ENCODE results near the gene GGA2. TPM values are rescaled to one million over a fixed set of nuclear protein-coding genes. Genes with fewer than 3 reads are reported as not detected.

The GGA2 gene
- total RNA-seq, 6 experiments from 2014 or later = 19.2 to 31.7 (median 27.8) TPM

DNA sequence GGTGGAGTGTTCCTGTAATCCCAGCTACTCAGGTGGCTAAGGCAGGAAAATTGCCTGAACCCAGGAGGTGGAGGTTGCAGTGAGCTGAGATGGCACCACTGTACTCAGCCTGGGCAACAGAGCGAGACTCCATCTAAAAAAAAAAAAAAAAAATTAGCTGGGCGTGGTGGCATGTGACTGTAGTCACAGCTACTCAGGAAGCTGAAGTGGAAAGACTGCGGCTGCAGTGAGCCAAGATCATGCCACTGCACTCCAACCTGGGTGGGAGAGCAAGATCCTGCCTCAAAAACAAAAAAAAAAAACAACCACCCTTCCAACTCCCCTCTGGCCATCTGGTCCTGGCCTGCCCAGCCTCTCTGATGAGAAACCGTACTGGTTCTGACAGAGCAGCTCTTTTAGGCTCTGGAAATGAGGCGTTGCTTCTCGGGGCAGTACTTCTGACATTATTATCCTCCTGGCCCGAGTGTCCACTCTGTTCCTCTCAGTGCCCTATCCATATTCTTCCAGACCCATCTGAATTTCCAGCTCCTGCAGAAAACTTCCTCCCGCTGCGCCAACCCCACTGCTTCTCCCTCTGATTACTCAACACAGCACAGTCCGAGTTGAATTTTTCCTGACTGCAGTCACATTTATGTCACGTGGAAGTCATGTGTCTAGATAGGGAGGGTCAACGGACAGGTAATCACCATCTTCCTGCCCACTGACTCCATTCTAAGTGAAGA lies 13.3 kb downstream of the GGA2 start:
- ATAC-seq = peak; percentile 77 to 85 (median 82)
- Histone ChIP-seq H3K27me3 (no peaks in the 10 kb centered on the region), H3K4me3 (no peak overlapping the region), H3K9me3 (no peaks in the 10 kb centered on the region), H3K27ac (peak overlapping the region; percentile 9 to 40 (median 39)), H3K4me1 (peaks cover 0 to 26% (median 5%) of the 10 kb centered on the region in 4 donors), H3K36me3 (peaks cover 0 to 38% (median 12%) of the 10 kb centered on the region in 4 donors)
- 27% methylated on average over 11 of the region's 12 CpGs for WGBS (ENCODE audit: insufficient coverage, low coverage, low lambda C conversion rate, missing lambda C conversion rate)
- peak in 1 of 3 donors; percentile 50 for DNase-seq
- intact Hi-C loops (cut with DNase I) = no loop called here
- TF ChIP-seq, protein P1, sequence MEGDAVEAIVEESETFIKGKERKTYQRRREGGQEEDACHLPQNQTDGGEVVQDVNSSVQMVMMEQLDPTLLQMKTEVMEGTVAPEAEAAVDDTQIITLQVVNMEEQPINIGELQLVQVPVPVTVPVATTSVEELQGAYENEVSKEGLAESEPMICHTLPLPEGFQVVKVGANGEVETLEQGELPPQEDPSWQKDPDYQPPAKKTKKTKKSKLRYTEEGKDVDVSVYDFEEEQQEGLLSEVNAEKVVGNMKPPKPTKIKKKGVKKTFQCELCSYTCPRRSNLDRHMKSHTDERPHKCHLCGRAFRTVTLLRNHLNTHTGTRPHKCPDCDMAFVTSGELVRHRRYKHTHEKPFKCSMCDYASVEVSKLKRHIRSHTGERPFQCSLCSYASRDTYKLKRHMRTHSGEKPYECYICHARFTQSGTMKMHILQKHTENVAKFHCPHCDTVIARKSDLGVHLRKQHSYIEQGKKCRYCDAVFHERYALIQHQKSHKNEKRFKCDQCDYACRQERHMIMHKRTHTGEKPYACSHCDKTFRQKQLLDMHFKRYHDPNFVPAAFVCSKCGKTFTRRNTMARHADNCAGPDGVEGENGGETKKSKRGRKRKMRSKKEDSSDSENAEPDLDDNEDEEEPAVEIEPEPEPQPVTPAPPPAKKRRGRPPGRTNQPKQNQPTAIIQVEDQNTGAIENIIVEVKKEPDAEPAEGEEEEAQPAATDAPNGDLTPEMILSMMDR (IDR thresholded peaks at IDR 0.05) = no peak
- peak; percentile 23 for TF ChIP-seq POLR2A (IDR thresholded peaks at IDR 0.05)

DNA sequence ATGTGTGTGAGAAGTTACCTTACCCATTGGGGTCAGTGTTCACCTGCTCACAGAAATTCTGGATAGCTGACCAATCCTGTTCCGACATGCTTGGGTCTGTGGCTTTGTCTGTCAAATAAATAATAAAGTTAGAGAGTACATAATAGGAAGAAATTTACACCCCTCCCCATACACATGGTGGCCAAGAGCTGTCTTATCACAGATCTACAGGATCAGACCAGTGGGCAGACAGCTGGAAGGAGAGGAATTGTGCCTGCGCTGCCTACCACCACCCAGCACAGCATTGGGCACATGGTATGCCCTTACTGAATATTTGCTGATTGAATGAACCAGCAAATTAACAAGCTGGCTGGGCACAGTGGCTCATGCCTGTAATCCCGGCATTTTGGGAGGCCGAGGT lies 14.6 kb downstream of the GGA2 start:
- no peak overlapping the region for H3K4me3 ChIP-seq
- H3K36me3 ChIP-seq = peaks cover 0 to 51% (median 17%) of the 10 kb centered on the region in 4 donors
- TF ChIP-seq, protein P1 (IDR thresholded peaks at IDR 0.05) = no peak
- TF ChIP-seq POLR2A (IDR thresholded peaks at IDR 0.05) = no peak
- ATAC-seq = no peak
- intact Hi-C loops (cut with DNase I) = no loop called here
- DNase-seq = no peak
- H3K27ac ChIP-seq = no peak overlapping the region
- no peaks in the 10 kb centered on the region for H3K27me3 ChIP-seq
- WGBS (ENCODE audit: insufficient coverage, low coverage, low lambda C conversion rate, missing lambda C conversion rate) = 90% methylated on average over 4 of the region's 4 CpGs
- H3K4me1 ChIP-seq = peaks cover 0 to 13% (median 4%) of the 10 kb centered on the region in 4 donors
- H3K9me3 ChIP-seq = no peaks in the 10 kb centered on the region

DNA sequence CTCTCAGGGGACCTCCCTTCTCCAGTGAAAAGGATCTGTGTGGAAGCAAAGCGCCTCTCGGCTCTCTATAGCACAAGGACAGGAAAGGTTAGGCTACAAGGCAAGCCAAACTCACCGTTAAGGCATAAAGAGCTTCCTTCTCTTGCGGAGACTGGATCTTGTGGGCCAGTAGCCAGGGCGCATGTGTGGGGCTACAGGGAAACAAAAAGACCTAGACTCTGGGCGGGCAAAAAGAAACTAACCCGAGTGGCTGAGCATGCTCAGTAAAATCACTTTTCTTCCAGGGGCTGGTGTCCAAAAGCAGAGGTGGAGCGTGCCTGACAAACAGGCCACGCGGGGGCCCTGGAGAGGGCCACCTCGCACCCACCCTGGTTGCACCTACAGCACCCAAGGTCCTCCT lies 16.1 kb downstream of the GGA2 start:
- H3K27ac ChIP-seq = no peak overlapping the region
- H3K36me3 ChIP-seq = peaks cover 0 to 64% (median 19%) of the 10 kb centered on the region in 4 donors
- 98% methylated on average over 8 of the region's 11 CpGs for WGBS (ENCODE audit: insufficient coverage, low coverage, low lambda C conversion rate, missing lambda C conversion rate)
- H3K4me1 ChIP-seq = peaks cover 0 to 11% (median 4%) of the 10 kb centered on the region in 4 donors
- ATAC-seq = no peak
- intact Hi-C loops (cut with DNase I) = no loop called here
- no peaks in the 10 kb centered on the region for H3K27me3 ChIP-seq
- TF ChIP-seq, protein P1 (IDR thresholded peaks at IDR 0.05) = no peak
- no peak for TF ChIP-seq POLR2A (IDR thresholded peaks at IDR 0.05)
- H3K4me3 ChIP-seq = no peak overlapping the region
- no peak for DNase-seq
- H3K9me3 ChIP-seq = no peaks in the 10 kb centered on the region

DNA sequence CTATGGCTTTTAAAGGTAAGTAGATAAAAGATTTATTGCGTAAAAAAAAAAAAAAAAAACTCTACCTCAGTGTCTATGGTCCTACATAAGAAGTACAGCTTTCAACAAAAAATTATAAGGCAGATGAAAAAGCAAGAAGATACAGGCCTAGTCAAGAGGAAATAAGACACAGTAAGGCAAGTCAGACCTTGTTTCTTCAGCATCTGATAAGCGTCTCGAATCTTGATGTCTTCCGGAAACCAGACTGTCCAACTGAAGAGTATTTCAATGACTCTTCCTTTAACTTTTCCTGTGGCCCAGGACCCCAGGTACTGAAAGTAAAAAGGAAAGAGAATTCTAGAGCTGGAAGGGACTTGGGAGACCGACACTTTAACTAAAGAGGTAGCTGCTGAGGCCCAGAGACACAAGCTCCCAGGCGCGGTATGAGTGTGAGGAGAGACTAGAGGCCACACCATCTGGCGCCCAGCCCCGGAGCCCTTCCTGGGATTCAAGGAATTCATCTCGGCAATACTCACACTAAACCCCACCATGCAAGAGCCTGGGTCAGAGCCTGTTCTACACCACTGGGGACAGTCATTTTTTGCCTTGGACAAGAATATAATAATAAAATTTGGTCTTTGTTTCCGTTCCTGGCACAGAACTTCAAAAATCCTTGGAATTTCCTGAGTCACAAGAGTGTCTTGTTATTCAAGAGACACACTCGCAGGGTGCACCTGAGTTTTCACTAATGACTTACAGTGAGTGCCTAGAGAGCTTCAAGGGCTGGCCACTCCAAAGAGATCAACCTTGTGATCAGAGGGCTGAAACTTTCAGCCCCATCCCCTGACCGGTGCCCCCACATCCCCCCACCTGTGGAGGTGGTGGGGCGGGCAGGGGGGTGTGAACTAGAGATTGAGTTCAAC lies 18.6 kb downstream of the GGA2 start:
- no peaks in the 10 kb centered on the region for H3K9me3 ChIP-seq
- H3K4me3 ChIP-seq = no peak overlapping the region
- no peak overlapping the region for H3K27ac ChIP-seq
- 87% methylated on average over 11 of the region's 14 CpGs for WGBS (ENCODE audit: insufficient coverage, low coverage, low lambda C conversion rate, missing lambda C conversion rate)
- TF ChIP-seq, protein P1 (IDR thresholded peaks at IDR 0.05) = no peak
- TF ChIP-seq POLR2A (IDR thresholded peaks at IDR 0.05) = no peak
- no peaks in the 10 kb centered on the region for H3K27me3 ChIP-seq
- intact Hi-C loops (cut with DNase I) = no loop called here
- ATAC-seq (no peak), DNase-seq (no peak)
- H3K36me3 ChIP-seq = peaks cover 0 to 84% (median 35%) of the 10 kb centered on the region in 4 donors
- H3K4me1 ChIP-seq = peaks cover 0 to 4% (median 1%) of the 10 kb centered on the region in 4 donors

Data from right lobe of liver (tissue), 6 donors.